Activated naive CD4-positive, alpha-beta T cell treated with Interleukin-2 at 50 U/mL for 16 hours (primary cell): ENCODE data around the gene SPINK13.
"Not testable (repeated sequence)": the region's sequence is repeated elsewhere in the genome, so short reads cannot be mapped to it uniquely, and the experiment has no call there.

Experiments
- DNase-seq: peaks from one replicate; pipeline ENCODE4 v3.0.0-alpha.2; 2020

The SPINK13 gene

GRCh38 chr5:148268566-148268965, at the start of gene SPINK13:
TSS of gene SPINK13 (plus strand) at chr5:148268794. CDS start at chr5:148270073, 1,279 bp downstream.
- no peak for DNase-seq

GRCh38 chr5:148221508-148221907, 47.1 kb upstream of the SPINK13 start:
- no peak for DNase-seq

- no peak for DNase-seq
Measured at GRCh38 chr5:148224117-148224742, 44.4 kb upstream of the SPINK13 start.

- no peak for DNase-seq
Measured at GRCh38 chr5:148228392-148228984, 40.1 kb upstream of the SPINK13 start.

GRCh38 chr5:148229840-148230239, 38.8 kb upstream of the SPINK13 start:
- no peak for DNase-seq

GRCh38 chr5:148230240-148230639, 38.4 kb upstream of the SPINK13 start:
- no peak for DNase-seq

- DNase-seq: no peak
Measured at GRCh38 chr5:148237785-148238417, 30.7 kb upstream of the SPINK13 start.

GRCh38 chr5:148238418-148238794, 30.2 kb upstream of the SPINK13 start, which contains the start of gene MARCOL:
TSS of gene MARCOL (plus strand) at chr5:148238525. CDS start at chr5:148238598, 73 bp downstream.
- DNase-seq: no peak

- DNase-seq: no peak
Measured at GRCh38 chr5:148248894-148249293, 19.7 kb upstream of the SPINK13 start.

GRCh38 chr5:148255456-148255855, 13.1 kb upstream of the SPINK13 start:
- DNase-seq: no peak

GRCh38 chr5:148259288-148259687, 9.3 kb upstream of the SPINK13 start:
- no peak for DNase-seq

GRCh38 chr5:148261221-148261620, 7.4 kb upstream of the SPINK13 start:
- DNase-seq: no peak

- no peak for DNase-seq
Measured at GRCh38 chr5:148267962-148268361, 632 bp upstream of the SPINK13 start.

- not testable (repeated sequence) for DNase-seq
Measured at GRCh38 chr5:148275129-148275528, 6.5 kb downstream of the SPINK13 start.

- DNase-seq: not testable (repeated sequence)
Measured at GRCh38 chr5:148280893-148281292, 12.3 kb downstream of the SPINK13 start.

- not testable (repeated sequence) for DNase-seq
Measured at GRCh38 chr5:148281336-148281735, 12.7 kb downstream of the SPINK13 start.

GRCh38 chr5:148290271-148291195, 21.9 kb downstream of the SPINK13 start:
- DNase-seq: no peak

GRCh38 chr5:148297731-148298130, 29.1 kb downstream of the SPINK13 start:
- no peak for DNase-seq

GRCh38 chr5:148306446-148306845, 37.9 kb downstream of the SPINK13 start:
- no peak for DNase-seq

- DNase-seq: no peak
Measured at GRCh38 chr5:148309019-148309418, 40.4 kb downstream of the SPINK13 start.

- DNase-seq: no peak
Measured at GRCh38 chr5:148309746-148310145, 41.2 kb downstream of the SPINK13 start.

- no peak for DNase-seq
Measured at GRCh38 chr5:148311484-148311883, 42.9 kb downstream of the SPINK13 start.

GRCh38 chr5:148312153-148312552, 43.6 kb downstream of the SPINK13 start, which contains the start of gene SPINK7:
TSS of gene SPINK7 (plus strand) at chr5:148312423. CDS start at chr5:148312484, 61 bp downstream.
- DNase-seq: no peak
